HepG2 (cell line): ENCODE data around the gene GREM1. TPM values are rescaled to one million over a fixed set of nuclear protein-coding genes. Genes with fewer than 3 reads are reported as not detected.

Experiments
- ATAC-seq: fragments of 200-7000 bp; cut with Tn5 transposase; 3 replicates; pipeline ENCODE4 v1.9.1; 2020; ENCODE audit warnings: mild to moderate bottlenecking, moderate library complexity
- BruUV-seq: library from RNA; stranded (reverse); fragments of 400-500 nt; replicated peaks from 2 replicates; lab custom pipeline; 2021; lab: Mats Ljungman, UMichigan
- CTCF ChIA-PET: fragments of 300-600 bp; formaldehyde crosslinking; extraction: SDS; loops from one replicate; lab custom pipeline; 2021; ENCODE audit warnings: low total read pairs, inconsistent platforms, low intra/inter-chr PET ratio; lab: Yijun Ruan, JAX
- POLR2A ChIA-PET: fragments of 350-600 bp; sonication (Branson Sonifier 250); formaldehyde crosslinking; loops from one replicate; lab custom pipeline; 2020; ENCODE audit warnings: antibody characterized with exemption, inconsistent platforms; lab: Yijun Ruan, JAX
- DNase-seq: peaks from one replicate; pipeline ENCODE4 v3.0.0-alpha.2; 2015; ENCODE audit warnings: low spot score
- FAIRE-seq: peaks from 3 replicates; lab custom pipeline; 2011; peaks lifted over from hg19 to GRCh38; lab: Jason Lieb, UNC
- H2AFZ ChIP-seq: one replicate; pipeline ENCODE4 v1.6.1; 2011; ENCODE audit warnings: low read length, inconsistent platforms
- H3K27ac ChIP-seq: fragments of 300-600 bp; 3 replicates; pipeline ENCODE4 v1.8.0; 2011; ENCODE audit warnings: mixed run types, mild to moderate bottlenecking, mixed read lengths, low read length, inconsistent platforms; ENCODE audit not compliant: insufficient read depth; ENCODE audit errors: extremely low read length
- H3K27me3 ChIP-seq, 2 experiments: fragments of 200-600 bp in 1 of 2; 2 replicates in 1 of 2; 3 replicates in 1 of 2; pipeline versions ENCODE4 v1.6.0 to v1.8.0; 2011; ENCODE audit warnings: low read length in 2 of 2, mild to moderate bottlenecking in 2 of 2, moderate library complexity in 2 of 2, inconsistent platforms in 1 of 2; ENCODE audit not compliant: insufficient read depth in 2 of 2, control insufficient read depth in 1 of 2
- H3K36me3 ChIP-seq, 2 experiments: fragments of 200-600 bp in 1 of 2; replicated peaks in 1 of 2; 2 replicates in 1 of 2; 3 replicates in 1 of 2; pipeline versions ENCODE4 v1.5.1 to v1.8.0; 2011; ENCODE audit warnings: low read length in 2 of 2, inconsistent platforms in 1 of 2; ENCODE audit not compliant: insufficient read depth in 2 of 2, control insufficient read depth in 1 of 2
- H3K4me1 ChIP-seq: 2 replicates; pipeline ENCODE4 v1.5.1; 2012; ENCODE audit warnings: low read length, inconsistent platforms; ENCODE audit not compliant: insufficient read depth
- H3K4me2 ChIP-seq: 2 replicates; pipeline ENCODE4 v1.6.0; 2011; ENCODE audit warnings: low read depth, low read length, inconsistent platforms
- H3K4me3 ChIP-seq, 3 experiments: fragments of 200-600 bp in 1 of 3; sonication (generic), shearing (Covaris generic) in 1 of 3; replicated peaks in 1 of 3; 2 replicates each; pipeline ENCODE4 v1.5.1; 2011 to 2016; ENCODE audit warnings: low read length in 3 of 3, inconsistent platforms in 2 of 3, low read depth in 2 of 3, mild to moderate bottlenecking in 2 of 3, control low read depth in 1 of 3, mixed read lengths in 1 of 3; ENCODE audit not compliant: insufficient read depth in 1 of 3
- H3K79me2 ChIP-seq: one replicate; pipeline ENCODE4 v1.6.1; 2011; ENCODE audit warnings: low read length, inconsistent platforms; ENCODE audit not compliant: insufficient read depth
- H3K9ac ChIP-seq: 2 replicates; pipeline ENCODE4 v1.6.0; 2011; ENCODE audit warnings: mild to moderate bottlenecking, low read depth, low read length, inconsistent platforms; ENCODE audit not compliant: insufficient read depth
- H3K9me3 ChIP-seq: 2 replicates; pipeline ENCODE4 v1.5.1; 2012; ENCODE audit warnings: mild to moderate bottlenecking, low read length
- H4K20me1 ChIP-seq: 2 replicates; pipeline ENCODE4 v1.6.0; 2011; ENCODE audit warnings: inconsistent platforms, mild to moderate bottlenecking, low read length, moderate library complexity; ENCODE audit not compliant: insufficient read depth
- AHR ChIP-seq: IDR thresholded peaks from 2 replicates; pipeline ENCODE4 v1.6.1; 2018; ENCODE audit warnings: missing genetic modification reagents, missing compliant biosample characterization
- EP300 ChIP-seq, 3 experiments: sonication (generic) in 1 of 3; formaldehyde crosslinking in 1 of 3; IDR thresholded peaks; 2 replicates each; pipeline versions ENCODE4 v1.5.1 to v1.6.1; 2011 to 2020; ENCODE audit warnings: low read depth in 2 of 3, low read length in 2 of 3, borderline replicate concordance in 1 of 3, improper control_type of control experiment in 1 of 3, mild to moderate bottlenecking in 1 of 3, missing genetic modification reagents in 1 of 3, moderate library complexity in 1 of 3
- KLF12 ChIP-seq: sonication (generic); formaldehyde crosslinking; IDR thresholded peaks from 2 replicates; pipeline ENCODE4 v1.4.0; 2020; ENCODE audit warnings: missing genetic modification reagents, borderline replicate concordance
- NCOA2 ChIP-seq: sonication (generic); formaldehyde crosslinking; IDR thresholded peaks from 2 replicates; pipeline ENCODE4 v1.8.0; 2022; ENCODE audit warnings: inconsistent platforms
- PRPF4 ChIP-seq: fragments of 200-400 bp; formaldehyde crosslinking; IDR thresholded peaks from 2 replicates; pipeline ENCODE4 v1.6.1; 2016; ENCODE audit warnings: low read length, low read depth; ENCODE audit not compliant: poor library complexity, severe bottlenecking
- RELA ChIP-seq: sonication (generic); formaldehyde crosslinking; IDR thresholded peaks from 2 replicates; pipeline ENCODE4 v1.4.0; 2020; ENCODE audit warnings: missing genetic modification reagents
- RFXANK ChIP-seq: IDR thresholded peaks from 2 replicates; pipeline ENCODE4 v1.6.1; 2016
- SIX1 ChIP-seq: sonication (generic); formaldehyde crosslinking; IDR thresholded peaks from 2 replicates; pipeline ENCODE4 v1.4.0; 2020; ENCODE audit warnings: missing genetic modification reagents, borderline replicate concordance
- SOX5 ChIP-seq: IDR thresholded peaks from 2 replicates; pipeline ENCODE4 v1.6.1; 2016; ENCODE audit warnings: borderline replicate concordance
- TCF12 ChIP-seq, 2 experiments: fragments of 450-650 bp in 1 of 2; sonication (generic) in 1 of 2; formaldehyde crosslinking in 1 of 2; IDR thresholded peaks; 2 replicates each; pipeline versions ENCODE4 v1.6.1 to v1.8.0; 2017 to 2022; ENCODE audit warnings: antibody characterized with exemption in 1 of 2, mild to moderate bottlenecking in 1 of 2, missing genetic modification reagents in 1 of 2, moderate library complexity in 1 of 2
- ZNF431 ChIP-seq: sonication (generic); formaldehyde crosslinking; IDR thresholded peaks from 2 replicates; pipeline ENCODE4 v1.9.0; 2022; ENCODE audit warnings: missing genetic modification reagents, low read depth, mild to moderate bottlenecking, borderline replicate concordance
- ZNF564 ChIP-seq: sonication (generic); formaldehyde crosslinking; IDR thresholded peaks from 2 replicates; pipeline ENCODE4 v1.8.1; 2023; ENCODE audit warnings: mild to moderate bottlenecking, missing genetic modification reagents
- ZNF720 ChIP-seq: sonication (generic); formaldehyde crosslinking; IDR thresholded peaks from 2 replicates; pipeline ENCODE4 v1.4.0; 2020; ENCODE audit warnings: missing genetic modification reagents
- WGBS: methylation state at CpG from one replicate; pipeline ENCODE4 v1.1.6; 2017; ENCODE audit warnings: low lambda C conversion rate; 5-methylcytosine and 5-hydroxymethylcytosine counted together
- in situ Hi-C: cut with HindIII; loops from 2 replicates; pipeline ENCODE4 v1.10.0; 2017; ENCODE audit warnings: low pct_unique_long_range_greater_than_20kb; ENCODE audit not compliant: extremely low pct_ligation_motif_present
- intact Hi-C: fragments of 100-400 bp; cut with micrococcal nuclease; formaldehyde crosslinking; loops from one replicate; pipeline ENCODE4 v1.10.0; 2022; ENCODE audit not compliant: unreplicated experiment
- polyA plus RNA-seq, 8 experiments: library from polyadenylated mRNA; depleted of rRNA in 3 of 8; stranded (reverse) in 7 of 8; unstranded in 1 of 8; fragments of >200 nt; fragmentation: Illumina TruSeq in 4 of 8; extraction: Trizol in 4 of 8; gene quantifications; 2 replicates each; pipeline versions ENCODE4 v1.2.1 to v1.2.3, GENCODE V29; 2011 to 2016; ENCODE audit warnings: low read depth in 4 of 8, missing spikeins in 1 of 8, mixed read lengths in 1 of 8; ENCODE audit not compliant: insufficient read depth in 1 of 8
- total RNA-seq, 5 experiments: library from RNA; depleted of rRNA; stranded (reverse); fragments of >200 nt; fragmentation: Illumina TruSeq; extraction: Trizol; gene quantifications; 2 replicates each; pipeline ENCODE4 v1.2.3, GENCODE V29; 2016; ENCODE audit warnings: low read depth in 1 of 5
- TF ChIP-seq, protein P1 (sequence below): IDR thresholded peaks from 2 replicates; pipeline ENCODE4 v1.6.1; 2016; ENCODE audit warnings: mild to moderate bottlenecking, missing biosample characterization, missing genetic modification reagents
- TF ChIP-seq, protein P2 (sequence below): sonication (generic); formaldehyde crosslinking; conservative IDR thresholded peaks from 2 replicates; pipeline ENCODE4 v1.8.0; 2022; ENCODE audit warnings: low read depth, missing genetic modification reagents

GREM1 gene
- total and polyA plus RNA-seq, 2 of the 13 experiments (the other 11 are each of a cell fraction or from before 2014, with no cell fraction given), result 0.02 to 0.08 TPM

DNA sequence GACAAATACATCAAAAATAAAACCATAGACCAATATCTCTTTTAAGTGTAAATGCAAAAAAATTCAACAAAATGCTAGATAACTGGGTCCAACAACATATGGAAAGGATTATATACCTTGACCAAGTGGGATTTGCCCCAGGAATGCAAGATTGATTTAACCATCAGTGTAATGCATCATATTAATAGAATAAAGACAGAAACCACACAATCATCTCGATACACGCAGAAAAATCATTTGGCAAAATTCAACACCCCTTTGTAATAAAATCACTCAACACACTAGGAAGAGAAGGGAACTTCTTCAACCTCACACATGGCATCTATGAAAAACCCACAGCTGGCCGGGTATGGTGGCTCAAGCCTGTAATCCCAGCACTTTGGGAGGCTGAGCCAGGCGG lies 19.5 kb downstream of the GREM1 start:
- no peaks in the 10 kb centered on the region for H3K36me3 ChIP-seq
- intact Hi-C loops, result no loop called here
- H3K4me1 ChIP-seq, result no peaks in the 10 kb centered on the region
- no peak overlapping the region for H2AFZ ChIP-seq
- no peak overlapping the region for H3K9ac ChIP-seq
- no peak for DNase-seq
- 0 out of 2 replicates have a peak, but pooled peaks cover 5% of the 10 kb centered on the region for H3K9me3 ChIP-seq
- ATAC-seq, result no peak
- WGBS, result 28% methylated on average over 4 of the region's 4 CpGs
- no peak overlapping the region for H3K27ac ChIP-seq
- no peaks in the 10 kb centered on the region for H3K79me2 ChIP-seq
- no peak overlapping the region for H3K4me2 ChIP-seq
- no TSS peak for BruUV-seq
- CTCF ChIA-PET, result no interaction called here
- no peaks in the 10 kb centered on the region for H4K20me1 ChIP-seq
- TF ChIP-seq TCF12 (IDR thresholded peaks at IDR 0.05) (no peak), TCF12 (CRISPR knock-in tag; IDR thresholded peaks at IDR 0.05) (no peak), RELA (CRISPR knock-in tag) (no peak), SIX1 (CRISPR knock-in tag) (no peak), EP300 (IDR thresholded peaks at IDR 0.05; ENCODE audit: low read depth in 2 of 2, low read length in 2 of 2) (no peak), EP300 (CRISPR knock-in tag; IDR thresholded peaks at IDR 0.05; ENCODE audit: borderline replicate concordance) (no peak), AHR (CRISPR knock-in tag) (no peak), KLF12 (no peak), PRPF4 (no peak), ZNF564 (no peak), SOX5 (CRISPR knock-in tag) (no peak), ZNF431 (no peak), NCOA2 (no peak), ZNF720 (no peak), RFXANK (no peak)
- TF ChIP-seq, protein P1, sequence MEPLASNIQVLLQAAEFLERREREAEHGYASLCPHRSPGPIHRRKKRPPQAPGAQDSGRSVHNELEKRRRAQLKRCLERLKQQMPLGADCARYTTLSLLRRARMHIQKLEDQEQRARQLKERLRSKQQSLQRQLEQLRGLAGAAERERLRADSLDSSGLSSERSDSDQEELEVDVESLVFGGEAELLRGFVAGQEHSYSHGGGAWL (CRISPR knock-in tag), result no peak
- TF ChIP-seq, protein P2, sequence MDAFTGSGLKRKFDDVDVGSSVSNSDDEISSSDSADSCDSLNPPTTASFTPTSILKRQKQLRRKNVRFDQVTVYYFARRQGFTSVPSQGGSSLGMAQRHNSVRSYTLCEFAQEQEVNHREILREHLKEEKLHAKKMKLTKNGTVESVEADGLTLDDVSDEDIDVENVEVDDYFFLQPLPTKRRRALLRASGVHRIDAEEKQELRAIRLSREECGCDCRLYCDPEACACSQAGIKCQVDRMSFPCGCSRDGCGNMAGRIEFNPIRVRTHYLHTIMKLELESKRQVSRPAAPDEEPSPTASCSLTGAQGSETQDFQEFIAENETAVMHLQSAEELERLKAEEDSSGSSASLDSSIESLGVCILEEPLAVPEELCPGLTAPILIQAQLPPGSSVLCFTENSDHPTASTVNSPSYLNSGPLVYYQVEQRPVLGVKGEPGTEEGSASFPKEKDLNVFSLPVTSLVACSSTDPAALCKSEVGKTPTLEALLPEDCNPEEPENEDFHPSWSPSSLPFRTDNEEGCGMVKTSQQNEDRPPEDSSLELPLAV (CRISPR knock-in tag), result no peak
- TF ChIP-seq, all 625 proteins: peak for 0
- POLR2A ChIA-PET, result no interaction called here
- H3K4me3 ChIP-seq, result no peak overlapping the region
- in situ Hi-C loops, result no loop called here
- FAIRE-seq, result no peak
- H3K27me3 ChIP-seq, result no peaks in the 10 kb centered on the region; a peak in 2 of 5 replicates
